HPDE6-E6E7 (cell line): ENCODE data around the gene COL15A1.

Experiments used
- DNase-seq: peaks from one replicate; pipeline ENCODE4 v3.0.0; 2011; ENCODE audit warnings: missing footprints; ENCODE audit errors: extremely low spot score

Gene COL15A1

DNA sequence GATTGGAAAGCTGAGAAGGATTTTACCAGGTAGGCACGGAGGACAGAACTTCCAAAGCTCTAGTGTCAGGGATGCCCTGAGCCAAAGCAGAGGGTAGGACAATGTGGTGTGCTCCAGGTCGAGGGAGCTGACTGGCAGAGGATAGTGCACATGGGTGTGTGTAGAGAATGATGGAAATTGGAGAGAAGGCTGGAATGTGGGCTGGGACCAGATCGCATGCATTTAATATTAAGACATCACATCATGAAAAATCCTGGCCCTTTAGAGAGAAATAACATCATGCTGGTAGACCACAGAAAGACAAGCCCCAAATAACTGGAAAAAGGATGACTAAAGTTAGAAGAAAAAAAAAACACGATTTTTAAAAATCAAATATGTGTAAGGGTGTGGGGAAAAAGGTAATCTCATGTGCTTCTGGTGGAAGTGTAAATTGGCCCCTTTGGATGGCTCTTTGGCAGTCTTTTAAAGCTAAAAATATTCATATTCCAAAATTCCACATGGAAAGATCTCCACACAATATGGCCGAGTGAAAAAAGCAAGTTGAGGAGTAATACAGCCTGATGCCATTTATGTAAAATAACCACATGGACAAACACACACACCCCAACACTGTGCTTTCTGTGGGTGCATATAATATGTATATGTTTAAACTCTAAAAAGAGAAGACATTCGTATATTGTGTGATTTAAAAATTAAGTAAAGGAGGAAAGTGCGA is 94.2 kb downstream of the COL15A1 start:
- DNase-seq, result no peak

DNA sequence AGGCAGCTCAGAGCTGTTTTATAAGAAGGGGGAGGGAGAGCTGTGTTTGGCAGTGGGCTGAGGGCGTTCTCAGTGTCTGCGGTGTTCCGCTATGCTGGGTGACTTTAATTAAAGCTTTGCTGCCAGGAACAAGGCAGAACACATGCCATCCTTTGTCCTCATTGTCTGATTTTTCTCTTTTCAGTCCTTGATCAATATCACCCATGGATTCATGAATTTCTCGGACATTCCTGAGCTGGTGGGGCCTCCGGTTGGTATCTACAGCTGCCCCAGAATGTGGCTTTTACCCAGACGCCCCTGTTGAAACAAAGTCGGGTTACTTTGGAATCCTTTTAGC is 94.7 kb downstream of the COL15A1 start:
- no peak for DNase-seq

DNA sequence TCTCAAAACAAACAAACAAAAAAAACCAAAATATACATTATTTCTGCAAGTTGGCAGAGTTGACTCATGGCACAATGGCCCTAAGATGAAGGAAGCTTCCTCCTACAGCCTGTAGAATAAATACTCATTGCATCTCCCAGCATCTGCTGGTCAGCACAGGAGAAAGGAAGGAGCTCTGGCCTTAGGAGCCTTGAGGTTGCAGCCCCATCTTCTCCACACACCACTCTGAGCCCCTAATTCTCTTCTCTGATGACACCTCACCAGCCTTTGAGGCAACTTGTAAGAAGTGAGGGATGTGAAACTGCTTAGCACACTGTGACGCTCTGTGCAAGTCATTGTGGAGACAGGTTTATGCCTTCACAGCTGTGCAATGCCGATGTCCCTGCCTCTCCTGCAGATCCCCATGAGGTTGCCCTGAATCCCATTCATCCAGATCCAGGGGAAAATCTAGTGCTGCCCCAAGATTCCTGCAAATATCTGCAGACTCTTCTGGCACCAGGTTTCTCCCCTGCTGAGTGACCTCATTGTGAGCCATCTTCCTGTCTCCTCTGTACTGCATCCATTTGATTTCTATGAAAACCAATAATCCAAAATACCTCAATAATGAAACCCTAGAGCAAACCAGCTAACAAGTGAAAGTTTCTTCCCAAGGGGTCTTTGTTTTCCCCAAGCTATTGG is 95.9 kb downstream of the COL15A1 start:
- DNase-seq, result no peak

DNA sequence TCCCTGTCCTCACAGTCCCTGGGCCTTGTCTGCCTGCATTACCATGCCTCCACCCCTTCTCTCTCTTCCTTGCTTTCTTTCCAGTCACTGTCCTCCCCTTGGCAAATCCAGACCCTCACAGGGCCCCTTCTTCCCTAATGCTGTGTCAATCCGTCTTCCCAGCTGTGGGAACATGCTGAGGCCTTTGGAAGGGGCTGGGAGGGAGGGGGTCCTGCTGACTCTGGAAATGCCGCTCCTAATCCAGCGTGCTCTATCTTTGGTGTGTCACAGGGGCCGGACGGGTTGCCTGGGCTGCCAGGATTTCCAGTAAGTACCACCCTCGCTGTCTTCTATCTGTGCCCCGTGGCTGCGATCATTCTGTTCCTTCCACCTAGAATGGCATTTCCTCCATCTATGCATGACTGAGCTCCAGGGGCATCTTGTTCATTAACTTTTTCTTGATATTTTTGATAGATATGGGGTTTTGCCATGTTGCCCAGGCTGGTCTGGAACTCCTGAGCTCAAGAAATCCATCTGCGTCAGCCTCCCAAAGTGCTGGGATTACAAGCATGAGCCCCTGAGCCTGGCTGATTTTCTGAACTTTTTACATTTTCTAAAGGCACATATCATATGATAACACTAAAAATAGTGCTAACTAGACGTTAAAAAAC is 96.7 kb downstream of the COL15A1 start:
- DNase-seq, result no peak

DNA sequence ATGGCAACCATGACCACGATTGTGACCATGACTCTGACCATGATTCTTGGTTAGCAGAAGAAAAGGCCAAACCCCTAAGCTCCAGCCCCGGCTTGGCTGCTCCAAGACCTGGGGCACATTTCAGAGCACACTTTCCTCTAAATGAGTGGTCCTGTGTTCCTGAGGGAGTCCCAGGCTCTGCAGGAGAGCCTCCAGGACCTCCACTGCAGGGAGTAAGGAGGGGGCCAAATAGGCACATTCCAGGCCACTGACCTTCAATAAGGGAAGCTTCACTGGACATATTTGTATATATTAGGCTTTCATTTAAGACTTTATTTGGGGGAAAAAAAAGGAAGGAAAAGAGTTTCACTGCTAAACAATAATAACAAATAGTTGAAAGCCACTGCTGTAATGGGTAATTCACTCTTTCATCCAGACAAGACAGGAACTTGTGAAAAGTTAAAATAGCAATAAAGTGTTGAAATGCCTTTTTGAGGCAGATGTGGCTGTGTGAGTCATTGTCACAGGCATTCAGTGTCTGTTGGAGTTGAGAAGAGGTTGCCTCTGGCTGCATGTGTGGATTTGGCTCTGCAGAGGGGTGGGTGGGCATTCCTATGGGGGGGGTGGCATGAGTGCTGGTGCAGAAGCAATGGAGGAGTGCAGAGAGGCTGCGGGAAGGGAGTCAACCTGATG is 97.3 kb downstream of the COL15A1 start:
- DNase-seq, result no peak

DNA sequence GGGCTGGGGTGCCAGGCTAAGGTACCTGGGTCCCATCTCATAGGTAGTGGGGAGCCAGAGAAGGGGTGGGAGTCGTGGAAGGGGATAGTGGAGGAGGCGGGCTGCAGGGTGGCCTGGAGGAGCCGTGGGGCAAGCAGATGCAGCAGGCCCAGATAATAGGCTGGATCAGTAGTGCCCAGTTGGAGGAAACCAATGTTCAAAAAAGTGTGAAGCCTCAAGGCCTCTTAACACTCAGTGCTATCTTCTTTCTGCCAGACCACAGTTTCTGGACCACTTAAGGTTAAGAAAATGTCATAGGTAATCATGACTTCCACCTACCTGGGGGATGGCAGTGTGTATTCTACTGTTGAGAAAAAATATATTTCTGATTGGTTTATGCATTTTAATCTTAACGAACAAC is 97.9 kb downstream of the COL15A1 start:
- DNase-seq, result no peak

DNA sequence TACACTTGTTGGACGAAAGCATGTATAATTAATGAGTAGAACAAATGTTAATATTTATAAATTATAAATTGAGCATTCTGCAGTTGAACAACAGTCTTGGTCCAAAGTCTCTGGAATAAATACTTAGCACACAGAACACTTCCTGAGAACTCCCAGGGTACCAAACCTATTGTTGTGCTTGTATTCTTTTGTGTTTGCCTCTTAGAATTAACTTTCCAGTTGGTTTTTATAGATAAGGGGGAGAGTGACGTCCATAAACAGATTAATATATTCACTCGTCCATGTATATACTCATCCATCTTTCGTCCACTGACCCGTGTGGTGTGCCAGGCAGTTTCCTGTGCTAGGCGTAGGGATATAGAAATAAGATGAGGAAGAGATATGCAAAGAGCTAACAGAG is 98.9 kb downstream of the COL15A1 start:
- DNase-seq, result no peak

DNA sequence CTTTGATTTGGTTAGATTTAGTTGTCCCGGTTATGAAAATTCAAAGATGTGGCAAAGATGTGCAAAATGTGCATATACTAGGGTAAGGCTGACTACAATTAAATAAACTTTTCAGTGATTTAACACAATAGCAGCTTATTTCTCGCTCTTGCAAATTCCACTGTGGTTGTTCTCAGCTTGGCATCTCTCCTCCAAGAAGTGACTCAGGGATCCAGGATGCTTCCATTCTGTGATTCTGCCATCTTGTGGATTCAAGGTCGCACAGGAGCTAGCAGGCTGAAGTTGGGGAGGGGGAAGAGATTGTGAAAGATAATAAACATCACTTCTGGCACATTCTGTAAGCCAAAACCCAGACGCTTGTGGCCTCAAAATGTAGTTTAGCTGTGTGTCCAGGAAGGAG is 101.1 kb downstream of the COL15A1 start:
- no peak for DNase-seq

DNA sequence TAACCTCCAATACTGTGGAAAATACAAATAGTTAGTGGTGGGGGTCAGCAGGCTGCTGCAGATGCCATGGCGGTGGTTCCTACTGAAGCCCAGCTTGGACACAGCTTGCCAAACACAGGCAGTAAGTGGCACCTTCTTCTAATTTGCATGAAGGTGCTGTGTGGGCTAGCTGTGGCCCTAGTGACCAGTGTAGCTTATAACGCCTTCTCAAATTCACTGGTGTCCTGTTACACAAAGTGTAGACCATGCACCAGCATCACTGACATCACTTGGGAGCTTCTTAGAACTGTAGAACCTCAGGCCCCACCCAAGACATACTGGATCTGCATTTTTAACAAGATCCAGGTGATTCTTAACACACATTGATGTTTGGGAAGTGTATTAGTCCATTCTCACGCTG is 102.4 kb downstream of the COL15A1 start:
- no peak for DNase-seq

DNA sequence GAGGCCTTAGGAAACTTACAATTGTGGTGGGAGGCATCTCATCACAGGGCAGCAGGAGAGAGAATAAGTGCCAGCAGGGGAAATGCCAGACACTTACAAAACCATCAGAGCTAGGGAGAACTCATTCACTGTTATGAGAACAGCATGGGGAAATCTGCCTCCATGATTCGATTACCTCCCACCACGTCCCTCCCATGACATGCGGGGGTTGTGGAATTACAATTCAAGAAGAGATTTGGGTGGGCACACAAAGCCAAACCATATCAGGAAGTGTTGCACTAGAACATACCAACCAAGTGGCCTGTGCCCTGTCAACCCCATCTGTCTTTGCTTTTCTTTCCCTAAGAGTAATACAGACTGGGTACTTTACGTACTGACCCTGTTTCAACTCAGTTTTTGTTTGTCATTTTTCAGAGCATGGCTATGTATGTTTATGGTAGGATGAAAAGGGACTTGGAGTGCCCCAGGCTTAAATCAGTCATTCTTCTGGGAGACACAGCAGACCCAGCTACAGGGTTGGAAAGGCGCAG is 102.9 kb downstream of the COL15A1 start:
- no peak for DNase-seq

DNA sequence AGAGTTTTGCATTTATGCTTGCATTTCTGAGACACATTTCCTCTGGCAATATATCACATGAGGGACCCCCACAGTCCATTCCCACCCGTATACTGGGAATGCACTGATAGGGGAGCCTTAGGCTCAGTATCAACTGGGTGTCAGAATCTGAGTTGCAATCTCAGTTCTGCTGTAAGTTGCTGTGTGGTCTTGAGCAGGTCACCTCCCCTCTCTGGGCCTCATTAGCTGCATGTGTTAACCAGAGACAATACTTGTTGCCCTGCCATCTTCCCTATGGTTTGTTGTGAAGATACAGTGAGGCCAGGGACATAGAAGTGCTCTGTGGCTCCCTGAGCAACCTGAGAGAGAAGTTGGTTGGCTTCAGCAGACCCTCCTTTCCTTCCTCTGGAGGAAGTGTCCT is 105.5 kb downstream of the COL15A1 start:
- DNase-seq, result no peak

DNA sequence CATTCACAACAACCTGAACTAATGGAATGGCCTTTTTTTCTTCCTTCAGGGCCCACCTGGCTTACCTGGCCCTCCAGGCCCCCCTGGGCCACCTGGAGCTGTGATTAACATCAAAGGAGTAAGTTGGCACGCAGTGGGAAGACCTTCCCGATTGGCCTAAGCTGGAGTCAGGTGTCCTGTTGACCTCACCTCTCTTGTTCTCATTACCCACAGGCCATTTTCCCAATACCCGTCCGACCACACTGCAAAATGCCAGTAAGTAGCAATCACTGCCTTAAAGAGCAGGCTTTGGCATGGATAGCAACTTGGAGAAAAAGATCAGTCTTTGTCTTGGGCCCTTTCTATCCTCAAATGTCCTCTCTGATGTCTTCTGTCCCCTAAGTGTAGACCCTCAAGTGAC is 105.9 kb downstream of the COL15A1 start:
- no peak for DNase-seq

DNA sequence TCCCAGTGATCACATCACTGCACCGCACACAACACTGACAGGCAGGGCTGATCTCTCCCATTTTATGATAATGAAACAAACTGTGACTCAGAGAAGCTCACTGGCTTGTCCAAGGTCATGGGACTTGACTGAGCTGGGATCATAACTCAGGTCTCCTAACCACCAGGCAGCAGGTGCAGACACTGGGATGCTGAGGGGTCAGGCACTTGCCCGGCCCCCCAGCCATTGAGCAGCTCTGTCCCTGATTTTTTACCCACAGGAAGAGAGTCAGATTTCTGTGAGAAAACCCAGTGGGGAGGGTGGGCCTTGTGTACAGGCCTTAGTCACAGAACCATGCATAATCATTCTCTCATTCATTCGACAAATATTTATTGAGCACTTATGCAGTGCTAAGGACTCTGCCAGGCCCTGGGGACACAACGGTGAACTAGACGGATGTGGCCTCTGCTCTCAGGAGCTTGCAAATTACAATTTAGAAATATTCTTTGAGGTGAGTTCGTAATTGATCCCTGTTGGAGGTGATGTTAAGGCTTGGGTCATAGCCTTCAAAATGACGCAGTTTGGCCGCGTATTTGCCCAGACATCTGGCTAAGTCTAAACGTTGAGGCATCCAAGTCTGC is 106.7 kb downstream of the COL15A1 start:
- DNase-seq, result no peak

DNA sequence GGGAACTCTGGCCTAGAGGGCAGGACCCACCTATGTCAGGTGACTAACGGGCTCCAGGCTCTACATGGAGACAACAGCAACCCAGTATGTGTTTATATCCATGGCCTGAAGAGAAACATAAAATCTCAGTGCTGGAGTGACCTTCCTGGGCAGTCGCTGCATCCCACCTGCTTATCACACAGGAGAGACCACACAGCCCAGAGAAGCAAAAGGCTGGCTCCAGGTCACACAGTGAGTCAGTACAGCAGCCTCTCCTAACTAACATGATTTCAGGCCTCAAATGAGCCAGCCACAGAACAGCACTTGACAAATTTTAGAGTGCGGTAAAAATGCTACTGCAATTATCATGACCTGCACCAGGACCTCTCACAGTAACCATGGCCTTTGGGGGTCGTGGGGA is 107.2 kb downstream of the COL15A1 start:
- no peak for DNase-seq

DNA sequence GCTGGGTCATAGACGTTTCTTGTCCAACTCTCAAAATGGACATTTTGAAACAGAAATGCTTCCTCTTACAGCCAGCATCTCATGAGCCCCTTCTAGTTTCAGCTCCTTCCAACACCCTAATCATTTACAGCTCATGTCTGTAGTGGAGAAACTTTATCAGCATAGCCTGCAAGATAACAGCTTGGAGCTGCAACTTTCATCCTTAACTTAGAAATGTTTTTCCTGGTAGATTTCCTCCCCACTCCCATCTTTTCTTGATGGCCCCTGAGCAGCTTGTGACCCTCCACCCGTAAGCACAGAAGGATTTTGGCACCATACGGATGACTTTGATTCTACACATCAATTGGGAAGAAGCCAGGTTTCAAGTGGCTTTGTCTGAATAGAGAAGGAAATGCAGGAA is 107.7 kb downstream of the COL15A1 start:
- no peak for DNase-seq

DNA sequence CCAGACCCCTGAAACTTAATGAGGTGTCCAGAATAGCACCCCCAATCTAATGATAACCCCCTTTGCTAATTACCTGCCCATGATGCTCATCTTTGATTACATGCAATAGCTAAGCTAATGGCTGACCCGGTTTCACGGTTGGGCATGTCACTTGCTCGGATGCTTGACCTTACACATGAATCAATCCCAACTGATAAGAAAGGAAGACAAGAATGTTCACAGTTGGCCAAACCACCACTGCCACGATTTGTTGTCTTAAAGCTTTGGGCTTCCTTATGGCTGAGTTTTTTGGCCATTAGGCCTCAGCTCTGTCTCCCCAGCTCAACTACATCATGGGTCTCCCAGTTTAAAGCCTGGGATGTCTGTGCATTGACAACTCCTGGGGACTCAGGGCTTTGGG is 108.1 kb downstream of the COL15A1 start:
- no peak for DNase-seq

DNA sequence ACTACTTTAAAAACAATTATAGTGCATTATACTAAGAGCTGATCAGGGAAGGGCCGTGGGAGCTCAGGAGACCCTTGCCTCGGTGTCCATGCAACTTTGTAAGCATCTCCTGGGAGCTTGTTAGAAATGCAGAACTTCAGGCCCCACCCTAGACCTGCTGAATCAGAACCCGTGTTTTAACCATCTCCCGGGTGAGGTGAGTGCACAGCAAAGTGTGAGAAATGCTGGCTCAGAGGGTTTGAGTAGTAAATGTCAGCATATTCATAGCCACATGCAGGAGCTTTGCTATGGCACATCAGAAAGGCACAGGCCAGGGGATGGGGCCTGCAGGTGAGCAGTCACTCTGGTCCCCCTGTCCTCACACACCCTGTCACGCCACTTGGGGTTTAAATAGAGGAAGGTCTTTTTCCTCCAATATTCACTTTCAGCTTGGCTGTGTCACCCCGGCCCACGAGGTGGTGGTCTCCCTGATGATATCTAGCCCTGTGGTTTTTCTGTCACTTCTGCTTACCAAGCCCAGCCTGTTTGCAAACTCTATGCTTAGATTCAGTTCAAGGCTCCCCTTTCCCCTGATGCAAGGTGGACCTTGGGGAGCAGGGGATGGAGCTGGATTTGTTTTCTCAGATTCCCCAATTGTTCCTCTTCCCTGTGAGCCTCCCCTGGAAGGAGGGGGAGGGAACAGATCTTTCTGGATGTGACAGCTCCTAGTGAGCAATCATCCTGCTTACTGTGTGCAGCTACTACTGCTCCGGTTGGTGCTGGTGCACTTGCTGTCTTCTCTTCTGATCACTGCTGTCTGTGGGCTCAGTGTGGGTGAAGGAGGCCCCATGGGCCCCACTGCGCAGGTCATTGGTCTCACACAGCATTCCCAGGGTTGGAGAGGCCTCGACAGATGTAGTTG is 109.4 kb downstream of the COL15A1 start:
- no peak for DNase-seq

DNA sequence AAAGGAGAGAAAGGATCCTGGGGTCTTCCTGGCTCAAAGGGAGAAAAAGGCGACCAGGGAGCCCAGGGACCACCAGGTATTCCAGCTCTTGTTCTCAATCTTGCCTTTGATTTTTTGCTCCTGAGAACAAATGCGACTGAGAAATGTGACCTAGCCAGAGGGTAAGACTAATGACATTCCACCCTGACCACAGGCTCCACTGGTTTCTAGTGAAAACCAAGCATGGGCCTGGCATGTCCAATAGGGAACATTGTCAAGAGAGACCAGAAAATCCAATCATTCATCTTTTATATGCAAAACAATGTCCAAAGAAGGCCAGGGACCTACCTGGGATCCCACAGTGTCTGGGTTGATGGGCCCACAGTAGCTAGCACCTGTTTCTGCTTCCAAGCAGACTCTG is 110.9 kb downstream of the COL15A1 start:
- DNase-seq, result no peak

DNA sequence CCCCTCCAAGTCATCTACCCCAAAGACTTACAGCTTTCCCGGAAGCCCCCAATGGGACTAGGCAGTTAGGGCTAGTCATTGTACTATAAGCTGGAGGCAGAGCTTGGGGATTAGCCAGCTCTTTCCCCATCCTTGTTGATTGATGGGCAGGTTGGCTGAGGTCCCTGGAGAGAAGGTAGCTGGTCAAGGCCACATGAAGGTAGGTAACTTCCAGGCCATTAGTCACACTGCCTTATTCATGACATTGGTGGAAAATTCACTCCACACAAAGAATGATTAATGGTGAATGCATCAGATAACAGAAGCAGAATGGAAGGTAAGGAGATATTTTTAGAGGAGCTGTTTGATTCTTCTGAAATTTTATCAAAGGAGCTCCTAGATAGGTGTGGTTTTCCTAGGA is 111.7 kb downstream of the COL15A1 start:
- peak; percentile 13 for DNase-seq

DNA sequence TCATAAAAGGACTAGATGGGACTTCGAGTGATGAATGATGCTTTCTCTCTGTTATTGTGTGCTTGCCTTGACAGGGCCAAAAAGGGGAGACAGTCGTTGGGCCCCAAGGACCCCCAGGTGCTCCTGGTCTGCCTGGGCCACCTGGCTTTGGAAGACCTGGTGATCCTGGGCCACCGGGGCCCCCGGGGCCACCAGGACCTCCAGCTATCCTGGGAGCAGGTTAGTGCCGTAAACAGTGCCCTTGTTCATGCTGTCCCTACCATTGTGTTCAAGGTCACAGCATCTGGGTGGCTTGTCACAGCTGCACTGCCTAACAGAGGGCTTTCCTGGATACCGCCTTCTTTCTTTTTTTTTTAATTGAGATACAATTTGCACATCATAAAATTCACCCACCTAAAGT is 112.5 kb downstream of the COL15A1 start:
- DNase-seq, result no peak
